Stomach (tissue), 4 donors: ENCODE data around the gene IL31RA.

ENCODE experiments used
- CTCF ChIP-seq, 7 experiments: fragments of 450-650 bp in 4 of 7; fragments of 200-600 bp in 3 of 7; sonication (generic) in 3 of 7; IDR thresholded peaks; one replicate each; pipeline ENCODE4 v1.5.1; 2016 to 2019; ENCODE audit warnings: antibody characterized with exemption in 7 of 7, control low read depth in 2 of 7, mild to moderate bottlenecking in 1 of 7
- POLR2A ChIP-seq, 4 donors: fragments of 450-650 bp; IDR thresholded peaks; one replicate each; pipeline ENCODE4 v1.6.1; 2016; ENCODE audit warnings: antibody characterized with exemption in 4 of 4, control low read depth in 2 of 4, mild to moderate bottlenecking in 1 of 4, moderate library complexity in 1 of 4

- no peak for TF ChIP-seq POLR2A (IDR thresholded peaks at IDR 0.05)
- TF ChIP-seq CTCF (IDR thresholded peaks at IDR 0.05), result no peak
Measured at GRCh38 chr5:55918087-55919035, 67.2 kb downstream of the IL31RA start.
